NK-92 treated with Interleukin-12 subunit alpha and Interleukin-12 subunit beta, amount 100 ng/mL, for 24 hours (cell line): ENCODE data around the gene CDK11B.
"Not testable (repeated sequence)": the region's sequence is repeated elsewhere in the genome, so short reads cannot be mapped to it uniquely, and the experiment has no call there.

Experiments used
- DNase-seq: peaks from one replicate; lab custom pipeline; 2025; lab: John Stamatoyannopoulos, UW

The CDK11B gene

DNA sequence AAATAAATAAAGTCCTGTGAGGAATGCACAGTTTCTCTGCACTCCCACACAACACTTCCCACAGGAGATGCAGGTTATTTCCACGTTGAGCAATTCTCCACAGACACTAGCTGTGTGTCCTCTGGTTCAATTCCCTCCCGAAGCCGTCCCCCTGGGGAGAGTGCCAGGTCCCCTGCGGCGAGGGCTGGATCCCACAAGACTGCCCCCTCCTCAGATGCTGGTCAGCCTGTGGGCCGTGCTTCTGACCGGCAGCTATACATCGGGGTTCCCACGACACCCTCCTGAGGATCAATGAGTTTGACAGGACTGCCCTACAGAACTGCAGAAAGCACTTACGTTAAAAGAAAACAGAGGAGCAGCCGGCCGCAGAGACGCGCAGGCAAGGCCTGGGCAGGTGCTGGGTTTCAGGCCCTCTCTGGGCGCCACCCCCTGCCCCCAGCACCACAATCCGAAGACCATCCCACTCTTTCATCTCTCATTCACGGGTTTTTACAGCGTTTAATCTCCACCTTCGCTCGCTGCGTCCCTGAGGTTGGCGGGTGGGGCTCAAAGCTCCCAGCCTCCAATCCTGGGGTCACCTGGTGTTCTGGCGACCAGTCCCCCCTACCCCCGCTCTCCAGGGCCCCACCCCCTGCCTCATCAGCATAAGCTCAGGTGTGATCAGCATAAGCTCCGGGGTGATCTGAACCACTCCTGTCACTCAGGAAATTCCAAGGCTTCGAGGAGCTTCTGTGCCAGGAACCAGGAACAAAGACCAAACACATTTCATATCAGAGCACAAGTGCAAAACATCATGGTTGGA lies 24.5 kb upstream of the CDK11B start:
- no peak for DNase-seq

DNA sequence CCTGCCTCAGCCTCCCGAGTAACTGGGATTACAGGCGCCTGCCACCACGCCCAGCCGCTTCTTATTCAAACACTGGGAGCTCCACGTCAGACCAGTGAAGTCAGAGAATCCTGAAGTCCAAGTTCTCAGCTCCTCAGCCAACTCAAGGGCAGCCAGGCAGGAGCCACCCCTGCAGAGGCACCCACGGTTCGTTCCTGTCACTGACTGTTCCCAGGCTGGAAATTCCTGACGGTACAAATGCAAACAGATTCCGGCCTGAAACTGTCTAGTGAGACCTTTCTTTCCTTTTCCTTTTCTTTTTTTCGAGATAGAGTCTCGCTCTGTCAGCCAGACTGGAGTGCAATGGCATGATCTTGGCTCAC lies 22.1 kb upstream of the CDK11B start:
- no peak for DNase-seq

DNA sequence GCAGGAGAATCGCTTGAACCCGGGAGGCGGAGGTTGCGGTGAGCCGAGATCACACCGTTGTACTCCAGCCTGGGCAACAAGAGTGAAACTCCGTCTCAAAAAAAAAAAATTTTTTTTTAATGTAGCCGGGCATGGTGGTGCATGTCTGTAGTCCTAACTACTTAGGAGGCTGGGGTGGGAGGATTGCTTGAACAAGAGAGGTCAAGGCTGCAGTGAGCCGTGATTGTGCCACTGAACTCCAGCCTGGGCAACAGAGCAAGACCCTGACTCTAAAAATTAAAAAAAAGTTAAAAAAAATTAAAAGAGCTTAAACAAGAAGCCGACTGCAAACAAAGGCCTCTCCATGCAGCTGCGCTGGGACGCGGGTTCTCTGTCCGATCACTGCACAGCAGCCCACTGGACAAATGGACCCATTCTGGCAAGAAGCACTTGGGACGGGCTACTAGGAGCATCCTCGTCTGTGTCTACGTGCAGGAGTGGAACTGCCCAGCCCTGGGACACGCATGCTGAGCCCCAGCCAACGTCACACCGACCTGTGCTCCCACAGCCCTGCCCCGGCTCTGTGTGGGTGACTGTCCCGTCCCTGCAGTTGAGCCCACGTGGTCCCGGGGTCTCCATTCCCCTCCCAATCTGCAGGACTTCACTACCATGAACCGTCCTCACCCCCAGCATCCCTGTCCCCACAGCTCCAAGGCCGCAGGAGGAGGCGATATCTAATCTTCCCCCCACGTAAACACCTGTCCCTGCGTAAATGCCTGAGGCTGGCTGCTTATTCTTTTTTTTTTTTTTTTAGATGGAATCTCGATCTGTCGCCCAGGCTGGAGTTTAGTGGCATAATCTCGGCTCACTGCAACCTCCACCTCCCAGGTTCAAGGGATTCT lies 21.5 kb upstream of the CDK11B start:
- no peak for DNase-seq

DNA sequence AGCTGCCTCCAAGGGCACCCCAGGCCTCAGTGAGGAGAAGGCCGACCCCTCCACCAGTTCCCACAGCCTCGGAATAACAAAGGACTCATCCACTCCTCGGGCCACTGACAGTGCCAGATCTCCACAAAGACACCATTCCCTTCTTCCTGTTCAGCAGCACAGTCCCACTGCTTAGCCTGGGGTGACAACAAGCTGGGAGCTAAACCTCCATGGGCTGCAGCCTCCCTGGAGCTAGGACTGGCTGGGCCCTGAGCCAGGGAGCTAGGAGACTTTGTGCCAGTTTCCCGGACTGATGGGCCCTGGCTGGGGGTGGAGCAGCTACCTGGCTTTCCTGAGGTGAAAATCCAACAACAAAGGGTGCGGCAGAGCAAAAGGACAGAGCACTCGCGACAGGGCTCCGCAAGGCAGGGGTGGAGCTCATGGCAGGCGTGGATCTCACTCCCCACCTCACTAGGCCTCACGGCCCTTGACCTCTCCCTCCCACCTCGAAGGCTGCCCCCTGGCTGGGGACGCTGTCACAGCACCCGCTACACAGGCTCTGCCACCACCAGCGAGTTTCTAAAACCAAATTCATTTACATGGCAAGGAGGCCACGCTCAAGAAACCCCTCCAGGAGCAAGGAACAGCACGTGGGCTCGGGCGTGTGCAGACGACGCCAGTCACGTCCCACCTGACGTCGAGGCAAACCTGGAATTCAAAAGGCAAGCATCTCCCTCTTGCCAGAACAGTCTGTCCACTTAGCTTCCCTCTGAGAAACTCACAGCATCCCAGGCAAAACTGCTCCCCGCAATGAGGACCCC lies 20.0 kb upstream of the CDK11B start:
- no peak for DNase-seq

DNA sequence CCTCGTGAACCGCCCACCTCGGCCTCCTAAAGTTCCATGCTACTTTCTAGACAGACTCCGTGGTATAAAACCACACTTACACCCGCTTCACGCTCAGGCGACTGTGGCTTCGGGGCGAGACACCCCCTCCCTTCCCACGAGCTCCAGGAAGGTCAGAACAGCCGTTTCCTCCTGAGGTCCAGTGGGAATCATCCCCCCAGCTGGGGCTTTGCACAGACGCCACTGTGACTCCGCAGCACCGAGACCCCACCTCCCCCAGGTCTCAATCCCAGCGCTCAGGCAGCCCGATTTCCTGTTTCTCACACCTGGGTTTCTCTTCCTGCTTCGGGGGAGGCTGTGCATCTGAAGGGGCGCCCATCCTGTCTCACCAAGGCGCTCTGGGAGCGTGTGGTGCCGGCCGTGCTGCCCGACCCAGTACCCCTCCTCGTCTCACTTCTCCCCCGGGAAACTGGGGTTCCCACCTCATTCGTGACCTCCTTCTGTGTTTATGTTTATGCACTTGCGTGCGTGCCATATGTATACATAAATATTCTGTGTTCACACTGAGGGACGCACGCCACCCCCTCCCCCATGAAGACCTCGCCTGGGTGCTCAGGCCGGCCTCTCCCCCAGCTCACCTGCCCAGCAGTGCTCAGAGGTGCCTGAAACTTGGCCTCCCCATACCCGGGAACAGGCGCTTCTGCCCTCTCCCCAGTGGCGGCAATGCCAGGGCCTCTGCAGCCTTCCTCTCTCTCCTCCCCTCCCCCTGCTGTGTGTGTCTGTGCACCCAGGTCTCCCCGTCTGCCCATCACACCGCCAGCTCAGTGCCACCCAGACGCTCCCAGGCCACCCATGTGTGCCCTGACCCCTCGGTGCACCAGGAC lies 19.1 kb upstream of the CDK11B start:
- DNase-seq, result no peak

DNA sequence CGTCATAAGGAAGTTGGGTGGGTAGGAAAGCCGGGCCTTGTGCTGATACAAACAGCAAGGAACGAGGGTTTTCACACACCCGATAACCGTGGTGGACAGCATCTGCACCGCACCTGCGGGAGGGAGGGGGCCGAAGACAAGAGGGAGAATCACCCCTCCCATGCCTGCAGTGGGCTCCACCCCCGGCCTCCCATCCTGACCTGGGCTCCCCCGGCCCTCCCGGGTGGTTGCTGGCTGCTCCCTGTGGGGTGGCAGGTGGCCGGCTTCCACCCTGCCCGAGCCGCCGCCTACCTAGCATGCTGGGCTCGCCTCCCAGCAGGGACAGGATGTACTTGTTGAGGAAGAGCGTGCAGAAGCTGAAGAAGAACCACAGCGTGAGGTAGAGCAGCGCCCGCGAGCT lies 17.3 kb upstream of the CDK11B start:
- not testable (repeated sequence) for DNase-seq

DNA sequence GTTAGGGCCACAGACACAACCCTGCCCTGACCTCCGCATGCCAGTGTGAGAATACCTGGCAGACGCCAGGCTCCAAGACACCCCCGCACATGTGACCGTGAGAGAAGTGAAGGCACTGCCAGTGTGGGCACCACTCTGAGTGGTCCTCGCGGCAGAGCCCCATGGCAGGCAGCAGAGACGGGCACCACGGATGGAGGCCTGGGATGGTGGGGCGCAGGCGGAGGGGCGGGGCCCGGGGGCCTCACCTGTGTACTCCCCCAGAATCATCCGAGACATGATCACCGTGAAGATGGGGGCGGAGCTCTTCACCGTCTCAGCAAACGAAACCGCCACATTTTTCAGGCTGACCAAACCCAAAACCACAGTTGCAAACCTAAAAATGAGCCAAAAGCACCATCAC lies 16.4 kb upstream of the CDK11B start:
- DNase-seq, result not testable (repeated sequence)

DNA sequence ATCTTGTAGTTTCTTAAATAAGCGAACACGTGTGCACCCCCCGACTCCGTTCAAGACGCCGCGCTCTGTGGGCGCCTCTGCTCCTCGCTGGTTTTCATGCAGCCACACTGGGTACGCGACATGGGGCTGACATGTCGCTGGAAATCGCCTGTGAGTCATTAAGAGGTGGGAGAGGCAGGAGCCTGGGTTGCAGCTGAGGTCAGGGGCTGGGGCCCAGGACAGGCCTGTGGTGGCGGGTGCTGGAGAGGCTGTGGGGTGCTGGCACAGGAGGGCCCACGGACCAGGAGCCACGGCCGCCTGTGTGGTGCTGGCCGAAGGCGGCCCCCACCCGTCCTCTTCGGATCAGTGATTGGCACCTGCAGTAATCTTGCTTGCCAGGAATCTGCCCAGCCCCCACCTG lies 16.0 kb upstream of the CDK11B start:
- not testable (repeated sequence) for DNase-seq

DNA sequence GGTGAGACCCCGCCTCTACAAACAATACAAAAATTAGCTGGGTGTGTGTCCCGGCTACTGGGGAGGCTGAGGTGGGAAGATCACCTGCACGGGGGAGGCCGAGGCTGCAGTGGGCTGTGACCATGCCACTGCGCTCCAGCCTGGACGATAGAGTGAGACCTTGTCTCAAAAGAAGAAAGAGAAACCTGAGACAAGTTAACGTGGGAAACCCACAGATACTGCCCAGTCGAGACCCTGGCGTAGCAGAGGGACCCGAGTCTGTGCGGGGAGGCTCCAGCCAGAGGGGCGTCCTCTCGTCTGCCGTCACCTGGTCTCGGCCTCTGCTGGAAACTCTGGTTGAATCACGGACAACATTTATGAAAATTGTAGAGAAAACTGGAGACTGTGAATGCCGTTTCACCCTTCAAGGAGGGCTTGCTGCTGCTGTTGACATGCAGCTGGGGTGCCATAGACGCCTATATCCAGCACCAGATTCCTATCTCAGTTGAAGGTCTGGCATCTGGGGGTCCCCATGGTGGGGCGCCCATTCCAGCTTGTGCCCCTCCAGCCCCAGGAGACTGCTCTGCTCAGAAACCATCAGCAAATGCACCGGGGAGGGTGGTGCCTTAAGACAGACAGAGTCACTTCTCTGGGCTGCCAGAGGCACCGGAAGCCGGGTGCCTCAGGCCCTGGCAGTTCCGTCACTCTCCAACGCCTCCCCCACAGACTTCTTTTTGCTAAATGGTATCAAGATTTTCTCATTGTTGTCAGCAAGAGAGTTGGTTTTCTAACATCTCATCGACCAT lies 13.6 kb upstream of the CDK11B start:
- DNase-seq, result no peak

DNA sequence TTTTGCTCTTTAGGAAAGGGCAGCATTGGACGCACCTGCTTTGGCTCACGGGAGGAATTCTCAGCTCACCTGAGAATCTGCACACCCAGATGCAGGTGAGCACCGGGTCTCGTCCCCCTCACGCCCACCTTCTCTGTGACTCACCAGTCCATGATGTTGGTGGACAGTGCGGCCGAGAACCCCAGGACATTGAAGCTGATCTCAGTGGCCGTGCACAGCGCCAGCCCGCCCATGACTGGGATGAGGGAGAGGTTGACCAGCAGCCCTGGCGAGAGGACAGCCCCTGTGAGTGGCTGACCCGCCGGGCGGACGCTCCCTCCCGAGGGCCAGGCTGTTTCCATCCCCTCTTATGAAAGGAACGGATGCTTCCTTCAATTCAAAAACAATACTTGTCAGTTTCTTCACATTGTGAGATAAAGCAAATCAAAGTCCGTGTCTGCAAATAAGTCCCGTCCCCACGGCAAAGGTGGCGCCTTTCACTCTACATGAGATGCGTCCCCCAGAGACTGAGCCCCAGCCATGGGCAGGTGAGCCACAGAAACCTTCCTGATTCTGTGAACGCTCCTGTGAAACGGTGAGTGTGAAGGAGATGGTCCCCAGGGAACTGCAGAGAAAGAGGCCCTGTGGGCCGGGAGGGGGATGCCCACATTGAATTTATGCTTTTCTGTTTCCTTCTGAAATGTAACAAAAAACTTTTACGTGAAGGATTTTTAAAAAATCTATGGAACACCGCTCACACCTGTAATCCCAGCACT lies 12.7 kb upstream of the CDK11B start:
- DNase-seq, result no peak

DNA sequence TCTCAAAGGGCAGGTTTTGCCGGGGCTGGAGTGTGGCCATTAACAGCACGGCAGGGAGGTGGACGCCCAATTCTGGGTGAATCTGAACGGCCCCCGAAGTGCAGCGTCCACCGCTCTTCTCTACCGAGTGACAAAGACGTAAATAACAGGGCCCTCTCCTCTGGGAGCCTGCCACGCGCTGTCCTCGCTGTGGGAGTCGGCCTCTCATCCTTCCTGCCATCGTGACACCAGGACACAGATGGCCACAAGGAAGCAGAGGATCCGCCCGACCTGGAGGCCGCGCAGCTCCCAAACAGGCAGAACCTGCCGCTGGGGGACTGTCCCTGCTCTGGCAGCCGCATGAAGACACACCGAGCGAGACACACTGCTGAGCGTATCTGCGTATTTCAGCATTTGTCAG lies 12.1 kb upstream of the CDK11B start:
- no peak for DNase-seq

DNA sequence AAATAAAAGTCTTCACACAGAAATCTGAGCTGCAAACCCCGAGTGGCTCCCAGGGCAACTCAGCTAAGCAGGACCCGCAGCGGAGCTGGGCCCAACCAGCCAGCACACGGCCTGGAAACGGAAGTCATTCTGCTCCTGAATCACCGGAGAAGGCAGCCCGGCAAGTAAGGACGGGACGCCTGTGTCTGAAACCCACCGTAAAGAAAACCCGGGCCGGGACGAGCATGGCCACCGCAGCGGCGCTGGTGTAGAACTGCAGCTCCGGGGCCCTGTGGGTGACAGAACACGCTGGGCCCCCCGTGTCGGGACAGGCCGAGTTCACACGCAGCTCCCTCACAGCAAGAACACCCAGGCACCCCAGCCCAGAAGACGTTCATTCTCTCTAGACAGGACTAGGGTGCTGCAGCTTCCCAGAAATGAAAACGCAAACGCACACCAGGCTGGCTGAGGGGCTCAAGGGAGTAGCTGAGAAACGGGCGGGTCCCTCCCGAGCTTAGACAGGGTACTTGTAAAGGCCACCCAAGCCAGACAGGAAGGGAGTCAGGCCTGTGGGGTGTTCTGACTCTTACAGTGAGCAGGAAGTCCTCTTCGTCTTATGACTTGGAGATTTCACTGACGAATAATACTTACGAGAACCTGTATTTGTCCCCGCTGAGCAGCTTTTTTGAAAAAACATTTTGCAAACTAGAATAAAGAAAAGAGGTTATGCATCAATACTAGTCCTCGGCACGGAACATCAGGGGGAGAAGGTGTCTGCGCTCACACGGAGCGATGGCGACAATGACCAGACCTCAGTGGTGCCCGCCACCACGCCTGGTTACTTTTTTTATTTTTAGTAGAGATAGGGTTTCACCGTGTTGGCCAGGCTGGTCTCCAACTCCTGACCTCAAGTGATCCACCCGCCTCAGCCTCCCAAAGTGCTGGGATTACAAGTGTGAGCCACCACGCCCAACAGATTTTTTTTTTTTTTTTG lies 10.9 kb upstream of the CDK11B start:
- DNase-seq, result no peak

DNA sequence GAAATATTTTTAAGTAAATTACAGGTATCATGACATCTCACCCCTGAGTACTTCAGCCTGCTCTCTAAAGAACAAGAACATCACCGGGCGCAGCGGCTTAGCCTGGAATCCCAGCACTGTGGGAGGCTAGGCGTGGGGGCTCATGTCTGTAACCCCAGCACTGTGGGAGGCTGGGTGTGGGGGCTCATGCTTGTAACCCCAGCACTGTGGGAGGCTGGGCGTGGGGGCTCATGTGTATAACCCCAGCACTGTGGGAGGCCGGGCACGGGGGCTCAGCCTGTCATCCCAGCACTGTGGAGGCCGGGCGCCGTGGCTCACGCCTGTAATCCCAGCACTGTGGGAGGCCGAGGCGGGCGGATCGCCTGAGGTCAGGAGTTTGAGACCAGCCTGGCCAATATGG lies 7.7 kb upstream of the CDK11B start:
- DNase-seq, result no peak

DNA sequence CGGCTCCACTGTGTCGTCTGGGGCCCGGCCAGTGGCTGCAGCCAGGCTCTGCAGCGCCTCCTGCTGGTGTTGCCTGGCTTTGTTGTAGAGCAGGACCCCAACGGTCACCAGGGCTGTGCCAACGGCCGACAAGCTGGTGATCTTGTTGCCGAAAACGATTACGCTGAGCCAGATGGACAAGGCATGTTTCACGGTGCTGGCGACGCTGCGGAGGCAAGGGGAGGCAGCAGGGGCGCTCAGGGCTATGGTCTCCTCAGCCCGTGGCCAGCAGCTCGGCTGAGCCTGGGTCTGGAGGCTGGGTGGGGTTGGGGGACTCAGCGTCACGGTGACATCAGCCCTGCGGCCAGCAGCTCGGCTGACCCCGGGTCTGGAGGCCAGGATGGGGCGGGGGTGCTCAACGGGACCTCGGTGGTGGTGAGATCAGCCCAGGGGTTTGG lies 7.0 kb upstream of the CDK11B start:
- no peak for DNase-seq

DNA sequence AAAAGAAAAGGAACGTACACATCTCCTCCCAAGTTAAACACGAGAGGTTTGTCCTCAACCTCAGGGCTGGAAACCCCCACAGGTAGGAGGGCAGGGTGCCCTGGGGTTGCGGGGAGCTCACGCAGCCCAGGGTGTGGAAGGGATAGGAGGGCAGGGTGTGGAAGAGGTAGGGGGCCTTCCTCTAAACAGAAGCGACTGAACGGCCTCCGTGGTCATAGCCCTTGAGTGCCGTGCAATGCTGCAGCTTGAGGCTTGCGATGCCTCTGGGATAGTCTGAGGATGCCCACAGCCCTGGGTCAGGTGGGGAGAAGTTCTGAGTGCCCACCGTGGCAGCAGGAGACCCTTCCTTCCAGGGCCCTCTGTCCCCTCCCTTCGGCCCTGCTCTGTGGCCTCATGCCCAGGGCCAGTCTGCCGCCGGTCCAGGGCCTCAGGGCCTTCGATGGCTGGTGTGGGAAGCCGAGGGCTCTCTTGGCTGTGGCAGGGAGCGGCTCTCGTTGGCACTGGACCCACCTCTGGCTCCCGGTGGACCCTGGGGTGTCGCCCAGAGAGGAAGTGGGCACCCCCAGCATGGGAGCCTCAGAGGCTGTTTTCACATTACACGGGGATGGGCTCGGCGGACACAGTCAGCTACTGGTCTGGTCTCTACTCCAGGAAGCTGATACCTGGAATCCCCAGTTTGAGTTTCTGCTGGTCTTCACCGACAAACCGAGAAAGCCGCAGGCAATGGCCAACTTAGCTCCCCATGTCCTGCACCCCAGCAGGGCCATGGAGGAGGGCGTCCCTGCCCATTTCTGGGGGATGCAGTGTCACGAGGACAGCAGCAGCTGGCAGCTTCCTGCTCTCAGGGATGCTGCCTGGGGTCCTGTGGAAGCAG lies 6.4 kb upstream of the CDK11B start:
- no peak for DNase-seq

DNA sequence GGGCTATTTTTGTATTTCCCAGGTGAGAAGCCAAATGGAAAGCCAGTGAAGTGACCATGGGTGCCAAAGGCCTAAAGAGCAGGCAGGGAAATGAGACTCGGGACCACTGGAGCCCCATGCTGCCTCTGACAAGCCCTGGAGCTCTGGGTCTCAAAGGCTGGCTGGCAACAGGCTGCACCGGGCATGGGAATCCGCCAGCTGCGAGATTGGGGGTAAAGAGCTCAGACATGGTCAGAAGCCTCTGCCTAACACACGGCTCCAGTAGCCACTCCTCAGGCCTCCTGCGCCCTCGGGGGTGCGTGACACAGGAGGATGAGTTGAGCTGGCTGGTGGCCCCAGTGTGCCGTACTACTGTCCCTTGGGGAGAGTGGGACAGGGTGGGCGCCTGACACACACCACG lies 5.5 kb upstream of the CDK11B start:
- not testable (repeated sequence) for DNase-seq

DNA sequence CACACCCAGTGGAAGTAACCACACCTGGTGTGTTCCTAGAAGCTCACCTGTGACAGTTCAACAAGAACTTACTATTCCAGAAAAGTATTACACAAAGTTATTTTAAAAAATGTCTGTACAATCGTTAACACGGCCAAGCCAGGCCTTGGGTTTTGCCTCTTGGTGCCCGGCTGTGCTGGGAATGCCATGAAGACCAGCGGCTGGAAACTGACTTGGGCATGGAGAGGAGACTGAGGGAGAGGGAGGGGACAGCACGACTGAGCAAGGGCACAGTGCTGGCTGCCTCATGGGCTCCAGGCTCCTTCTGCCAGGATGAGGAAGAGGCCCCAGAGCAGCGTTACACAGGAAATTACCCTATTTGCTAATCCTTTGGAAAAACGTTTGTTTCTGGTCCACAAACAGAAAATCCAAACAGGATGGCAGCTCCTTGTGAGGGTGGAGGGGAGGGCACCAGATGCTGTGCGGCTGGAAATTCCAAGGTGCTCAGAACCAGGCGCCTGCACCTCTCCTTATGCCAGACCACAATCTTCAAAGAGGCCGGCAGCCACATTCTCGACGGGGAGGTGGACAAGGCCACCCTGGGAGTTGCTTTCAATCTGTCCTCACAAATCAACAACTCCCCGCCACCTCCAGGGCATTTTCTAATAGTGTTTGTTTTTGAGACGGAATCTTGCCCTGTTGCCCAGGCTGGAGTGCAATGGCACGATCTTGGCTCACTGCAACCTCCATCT lies 4.2 kb upstream of the CDK11B start:
- DNase-seq, result not testable (repeated sequence)
